HG03342 (cell line): Measurements from ENCODE around the gene VASH1.

Experiments
- ATAC-seq: cut with Tn5 transposase; IDR thresholded peaks from one replicate; pipeline ENCODE4 v1.9.1; 2021; ENCODE audit warnings: mild to moderate bottlenecking, moderate library complexity; ENCODE audit not compliant: unreplicated experiment

The VASH1 gene

GRCh38 chr14:76827696-76828296 lies 66.5 kb downstream of the VASH1 start:
- ATAC-seq: no peak

DNA sequence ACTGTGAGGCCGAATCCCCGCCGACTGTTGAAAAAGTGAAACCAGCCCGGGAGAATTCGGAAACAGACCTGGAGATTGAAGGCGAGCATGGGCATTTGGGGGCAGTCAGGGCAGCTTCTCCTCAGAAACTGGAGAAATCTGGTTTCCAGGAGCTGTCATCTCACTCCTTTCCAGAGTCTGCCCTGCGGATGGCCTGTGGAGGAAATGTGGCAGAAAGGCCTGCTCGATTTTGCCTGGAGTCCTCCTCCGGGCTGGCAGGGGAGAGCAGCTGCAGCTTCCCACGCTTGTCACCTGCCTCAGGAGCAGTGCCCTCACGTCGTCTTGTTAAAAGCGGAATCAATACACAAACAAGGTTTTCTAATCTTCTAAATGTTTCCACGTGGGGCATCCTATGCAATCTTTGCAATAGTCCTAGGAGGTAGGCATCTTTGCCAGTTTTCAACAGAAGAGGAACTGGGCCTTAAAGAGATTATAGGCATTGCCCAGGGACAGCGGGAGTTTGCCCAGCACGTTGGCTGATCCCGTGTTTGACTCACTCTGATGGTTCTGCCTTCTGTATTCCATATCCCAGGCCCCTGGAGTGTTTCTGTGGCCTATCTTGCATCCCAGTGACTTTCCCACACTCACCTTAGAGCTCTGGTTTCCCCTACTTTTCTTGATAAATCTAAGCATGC lies 67.2 kb downstream of the VASH1 start:
- ATAC-seq: no peak

DNA sequence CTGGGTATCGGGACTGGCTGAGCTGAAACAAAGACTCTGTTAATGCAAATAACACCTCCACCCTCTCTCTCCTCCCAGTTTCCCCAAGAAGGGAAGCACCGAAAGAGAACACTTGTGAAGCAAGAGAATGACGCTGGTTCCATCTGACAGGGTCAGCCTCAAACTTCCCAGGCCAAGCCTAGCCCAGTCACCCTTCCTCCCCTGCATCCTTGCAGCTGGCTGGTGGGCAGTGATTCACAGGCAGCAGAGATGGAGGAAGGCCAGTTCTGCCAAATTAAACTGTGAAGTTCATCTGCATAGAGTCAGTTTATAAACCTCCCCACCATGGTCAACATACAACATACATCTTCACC lies 67.7 kb downstream of the VASH1 start:
- ATAC-seq: no peak

DNA sequence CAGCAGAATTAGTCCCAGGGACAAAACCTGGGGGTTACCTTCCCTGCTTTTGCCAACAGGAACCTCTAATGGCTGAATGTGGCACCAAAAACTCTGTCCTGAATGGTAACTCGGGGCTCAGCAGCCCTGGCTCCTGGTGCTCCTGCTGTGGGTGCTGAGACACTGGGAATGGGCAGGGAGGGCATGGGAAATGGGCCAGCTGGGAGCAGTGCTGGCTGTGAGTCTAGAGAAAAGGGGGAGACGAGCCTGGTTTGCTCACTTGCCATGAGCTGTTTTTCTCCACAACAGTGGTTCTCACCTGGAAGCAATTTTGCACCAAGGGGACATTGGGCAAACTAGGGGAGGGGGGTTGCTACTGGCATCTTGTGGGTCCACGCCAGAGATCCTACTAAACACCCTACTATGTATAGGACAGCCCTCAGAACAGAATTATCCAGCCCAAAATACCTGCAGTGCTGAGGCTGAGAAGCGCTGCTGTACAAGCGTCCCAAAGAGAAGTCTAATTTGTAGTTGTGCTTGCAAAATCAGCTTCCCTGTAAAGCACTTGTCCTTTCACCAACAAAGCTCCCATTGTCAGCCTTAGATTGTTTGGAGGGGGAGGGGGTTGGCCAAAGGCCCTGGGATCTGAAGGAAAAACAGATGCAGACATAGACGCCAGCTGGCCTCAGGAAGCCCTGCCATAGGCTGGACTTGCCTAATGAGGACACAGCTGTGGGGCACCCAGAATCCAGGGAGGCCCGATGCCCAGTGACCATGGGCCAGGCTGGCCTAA lies 68.6 kb downstream of the VASH1 start:
- no peak for ATAC-seq

GRCh38 chr14:76830556-76830955 lies 69.3 kb downstream of the VASH1 start:
- ATAC-seq: no peak

GRCh38 chr14:76832503-76832988 lies 71.3 kb downstream of the VASH1 start:
- ATAC-seq: no peak
